GM11168 (cell line): ENCODE measurements around the gene SDR42E2.
"Not testable (repeated sequence)": the region's sequence is repeated elsewhere in the genome, so short reads cannot be mapped to it uniquely, and the experiment has no call there.

ENCODE experiments used
- in situ Hi-C: fragments of 300-500 bp; cut with MboI; formaldehyde crosslinking; loops from one replicate; pipeline ENCODE4 v1.12.0; 2022; ENCODE audit warnings: low sequenced_read_pairs; ENCODE audit not compliant: unreplicated experiment

SDR42E2 gene

DNA sequence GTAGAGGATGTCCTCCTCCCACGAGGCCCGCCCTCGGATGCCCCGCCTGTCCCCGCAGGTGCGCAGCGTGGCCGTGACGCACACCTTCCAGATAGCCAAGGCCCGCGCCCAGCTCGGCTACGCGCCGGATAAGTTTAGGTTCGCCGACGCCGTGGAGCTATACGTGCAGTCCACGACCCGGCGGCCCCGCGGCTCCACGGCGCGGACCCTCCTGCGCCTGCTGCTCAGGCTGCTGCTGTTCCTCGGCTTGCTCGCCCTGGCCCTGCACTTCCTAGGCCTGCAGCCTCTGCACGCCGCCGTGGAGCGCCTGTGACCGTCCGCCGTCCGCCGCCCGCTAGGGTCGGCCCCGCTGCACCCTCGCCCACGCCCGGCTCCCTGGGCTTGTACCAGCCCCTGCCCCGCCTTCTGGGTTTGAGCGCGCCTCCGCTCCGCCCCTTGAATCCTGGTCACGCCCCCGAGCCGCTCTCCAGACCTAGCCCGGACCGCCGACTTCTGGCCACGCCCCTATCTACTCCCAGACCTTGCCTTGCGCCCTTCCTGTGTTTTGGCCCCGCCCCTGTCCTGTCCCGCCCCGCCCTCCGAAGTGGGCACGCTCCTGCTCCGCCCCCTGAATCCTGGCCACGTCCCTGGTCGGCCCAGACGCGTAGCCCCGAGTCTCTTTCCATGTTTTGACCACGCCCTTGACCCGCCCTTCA lies 27.9 kb downstream of the SDR42E2 start:
- in situ Hi-C loops: no loop called here

- in situ Hi-C loops: no loop called here
Observed at GRCh38 chr16:22190776-22191531, 28.6 kb downstream of the SDR42E2 start.

GRCh38 chr16:22191532-22192260 lies 29.4 kb downstream of the SDR42E2 start:
- in situ Hi-C loops: no loop called here

- in situ Hi-C loops: no loop called here
Observed at GRCh38 chr16:22192261-22193062, 30.2 kb downstream of the SDR42E2 start.

GRCh38 chr16:22193063-22193411 lies 30.7 kb downstream of the SDR42E2 start:
- in situ Hi-C loops: no loop called here

DNA sequence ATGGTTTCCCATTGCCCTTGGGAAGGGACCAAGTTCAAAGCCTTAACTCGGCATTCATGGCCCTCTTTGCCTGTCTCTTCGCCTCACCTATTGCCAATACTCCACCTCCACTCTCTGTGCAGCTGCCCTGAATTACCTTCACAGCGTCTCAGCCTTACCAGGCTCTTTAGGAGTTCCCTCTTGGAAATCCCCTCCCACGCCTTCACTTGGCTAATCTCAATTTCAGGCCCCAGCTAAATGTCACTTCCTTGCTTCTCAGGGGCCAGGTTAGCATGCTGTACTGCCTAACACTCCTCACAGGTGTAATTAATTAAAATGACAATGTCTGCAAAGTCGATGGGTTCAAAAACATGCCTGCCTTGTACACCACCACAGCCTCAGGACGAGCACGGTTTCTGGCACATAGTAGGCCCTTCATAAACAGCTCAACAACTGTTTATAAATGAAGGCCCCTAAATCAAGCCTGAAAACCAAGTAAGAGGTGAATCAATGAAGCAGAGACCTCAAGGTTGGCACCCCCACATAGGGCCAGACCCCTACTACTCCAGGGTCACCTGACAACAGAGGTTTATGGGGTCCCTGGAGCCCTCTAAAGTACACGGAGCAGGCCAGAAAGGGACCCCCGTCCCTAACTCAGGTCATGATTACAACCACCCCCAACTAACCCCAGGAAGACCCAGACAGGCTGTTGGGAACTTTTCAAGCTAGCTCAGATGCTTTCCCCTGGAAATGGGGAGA lies 32.6 kb downstream of the SDR42E2 start:
- in situ Hi-C loops: no loop called here

DNA sequence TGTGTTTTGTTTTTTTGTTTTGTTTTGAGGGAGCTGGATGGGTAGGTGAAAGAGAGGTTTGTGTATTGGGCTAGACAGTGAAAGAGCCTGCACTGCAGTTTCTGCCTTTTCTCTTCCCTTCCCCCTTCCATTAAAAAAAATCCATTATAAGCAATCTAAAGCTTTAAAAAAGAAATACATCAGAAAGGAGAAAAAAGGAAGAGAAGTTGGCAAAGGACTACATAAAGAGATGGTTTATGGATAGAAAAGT lies 33.1 kb downstream of the SDR42E2 start:
- in situ Hi-C loops: no loop called here

DNA sequence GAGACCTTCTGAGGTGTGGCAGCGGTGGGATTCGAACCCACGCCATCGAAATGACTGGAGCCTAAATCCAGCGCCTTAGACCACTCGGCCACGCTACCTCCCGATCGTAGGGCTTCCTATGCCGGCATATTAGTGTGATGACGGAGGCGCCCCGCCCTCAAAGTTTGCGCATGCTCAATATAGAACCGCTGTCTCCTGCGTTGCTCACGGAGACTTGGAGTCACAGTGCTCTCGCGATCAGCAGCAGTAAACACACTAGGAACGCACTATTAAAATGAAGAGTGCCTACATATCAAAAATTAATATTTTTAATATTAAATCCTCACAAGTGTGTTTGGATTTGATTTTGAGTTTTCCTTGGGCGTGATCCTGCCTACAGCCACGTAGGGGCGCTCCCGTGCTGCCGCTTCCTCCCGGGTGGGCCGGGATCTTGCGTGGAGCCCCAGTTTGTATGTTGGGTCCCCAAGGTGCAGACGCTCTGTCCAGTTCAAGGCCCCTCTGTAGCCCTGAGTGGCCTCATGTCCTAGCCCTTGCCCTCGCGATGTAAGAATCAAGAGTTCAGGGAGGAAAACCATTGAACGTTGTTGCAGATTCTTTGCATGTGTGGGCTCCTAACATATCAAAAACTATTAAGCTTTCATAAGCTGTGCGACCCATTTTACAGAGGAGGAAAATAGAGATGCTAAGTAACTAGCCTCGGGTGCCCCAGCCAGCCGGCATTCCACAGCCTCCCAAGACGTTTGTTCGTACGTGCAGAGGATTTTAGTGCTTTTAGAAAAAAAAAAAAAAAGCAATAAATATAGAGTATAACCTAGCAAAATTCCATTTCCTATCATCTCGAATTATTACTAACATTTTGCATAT lies 33.6 kb downstream of the SDR42E2 start:
- in situ Hi-C loops: no loop called here

- in situ Hi-C loops: not testable (repeated sequence)
Observed at GRCh38 chr16:22196559-22197168, 34.4 kb downstream of the SDR42E2 start.

DNA sequence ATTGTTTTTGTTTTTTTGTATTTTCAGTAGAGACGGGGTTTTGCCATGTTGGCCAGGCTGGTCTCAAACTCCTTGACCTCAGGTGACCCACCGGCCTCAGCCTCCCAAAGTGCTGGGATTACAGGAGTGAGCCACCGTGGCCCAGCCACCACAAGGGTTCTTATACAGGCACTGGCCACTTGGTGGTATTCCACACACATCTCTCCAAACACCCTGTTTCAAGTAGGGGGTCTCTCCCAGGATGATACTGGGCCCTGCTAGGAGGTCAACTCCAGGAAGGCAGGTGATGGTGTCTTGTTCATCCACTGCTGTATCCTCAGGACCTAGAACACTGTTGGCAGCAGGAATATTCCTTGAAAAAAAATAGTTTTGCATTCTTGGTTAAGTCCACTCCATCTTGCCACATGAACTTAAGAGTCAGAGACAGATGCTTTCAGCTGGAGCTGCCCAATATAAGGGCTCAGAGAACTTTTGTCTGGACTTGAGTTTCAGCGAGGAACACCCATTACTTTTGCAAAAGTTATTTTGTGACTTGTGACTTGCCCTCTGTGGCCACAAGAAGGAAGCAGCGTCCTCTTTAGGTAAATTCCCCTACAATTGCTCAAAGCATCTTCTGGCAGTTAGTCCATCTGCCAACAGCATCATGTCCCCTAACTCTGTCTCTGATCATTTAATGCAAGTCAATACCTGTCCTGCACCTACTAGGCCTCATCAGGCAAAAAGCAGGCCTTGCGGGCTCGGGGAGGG lies 36.4 kb downstream of the SDR42E2 start:
- in situ Hi-C loops: no loop called here

GRCh38 chr16:22202261-22202637 lies 39.9 kb downstream of the SDR42E2 start:
- in situ Hi-C loops: no loop called here

GRCh38 chr16:22203091-22203490 lies 40.8 kb downstream of the SDR42E2 start:
- in situ Hi-C loops: no loop called here

DNA sequence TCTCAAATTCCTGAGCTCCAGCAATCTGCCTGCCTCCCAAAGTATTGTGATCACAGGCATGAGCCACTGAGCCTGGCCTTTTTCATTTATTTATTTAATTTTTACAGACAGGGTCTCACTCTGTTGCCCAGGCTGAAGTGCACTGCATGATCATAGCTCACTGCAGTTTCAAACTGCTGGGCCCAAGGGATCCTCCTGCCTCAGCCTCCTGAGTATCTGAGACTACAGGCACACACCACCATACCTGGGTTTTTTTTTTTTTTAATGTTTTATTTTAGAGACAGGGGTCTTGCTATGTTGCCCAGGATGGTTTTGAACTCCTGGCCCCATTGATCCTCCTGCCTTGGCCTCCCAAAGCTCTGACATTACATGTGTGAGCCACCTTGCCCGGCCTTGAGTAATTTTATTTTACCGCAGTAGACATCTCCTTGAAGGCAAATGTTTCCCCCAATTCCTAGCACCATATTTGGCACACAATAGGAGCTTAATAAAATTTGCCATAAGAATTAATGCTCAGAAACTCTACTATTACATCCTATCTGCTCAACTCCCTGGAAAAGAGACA lies 41.9 kb downstream of the SDR42E2 start:
- in situ Hi-C loops: no loop called here

GRCh38 chr16:22205577-22206012 lies 43.3 kb downstream of the SDR42E2 start:
- in situ Hi-C loops: no loop called here

GRCh38 chr16:22206013-22206841 lies 43.9 kb downstream of the SDR42E2 start, which contains the start of gene EEF2K:
Gene EEF2K (plus strand): TSS chr16:22206278. CDS start chr16:22225730, 19,452 bp downstream.
- in situ Hi-C loops: no loop called here

- in situ Hi-C loops: no loop called here
Observed at GRCh38 chr16:22206842-22207714, 44.8 kb downstream of the SDR42E2 start.
